ENCODE results near the gene ADORA2B.

GRCh38 chr17:15926039-15926740, 18.7 kb upstream of the ADORA2B start:
- TF ChIP-seq EZH2phosphoT487 (IDR thresholded peaks at IDR 0.05; ENCODE audit: low read depth): no peak
- no peak for TF ChIP-seq CTCF (IDR thresholded peaks at IDR 0.05; ENCODE audit: low read depth, low read length)

All from OCI-LY3 (cell line).